CD4-positive, alpha-beta T cell treated with Interleukin-17A for 1 hour (primary cell): Measurements from ENCODE around the gene COL6A2.
A peak's percentile ranks its signal among the peaks of the same experiment; 100 is the strongest.
"Not testable (repeated sequence)": the region's sequence is repeated elsewhere in the genome, so short reads cannot be mapped to it uniquely, and the experiment has no call there.

Source experiments
- DNase-seq: peaks from one replicate; pipeline ENCODE4 v3.0.0-alpha.2; 2020

COL6A2 gene

DNA sequence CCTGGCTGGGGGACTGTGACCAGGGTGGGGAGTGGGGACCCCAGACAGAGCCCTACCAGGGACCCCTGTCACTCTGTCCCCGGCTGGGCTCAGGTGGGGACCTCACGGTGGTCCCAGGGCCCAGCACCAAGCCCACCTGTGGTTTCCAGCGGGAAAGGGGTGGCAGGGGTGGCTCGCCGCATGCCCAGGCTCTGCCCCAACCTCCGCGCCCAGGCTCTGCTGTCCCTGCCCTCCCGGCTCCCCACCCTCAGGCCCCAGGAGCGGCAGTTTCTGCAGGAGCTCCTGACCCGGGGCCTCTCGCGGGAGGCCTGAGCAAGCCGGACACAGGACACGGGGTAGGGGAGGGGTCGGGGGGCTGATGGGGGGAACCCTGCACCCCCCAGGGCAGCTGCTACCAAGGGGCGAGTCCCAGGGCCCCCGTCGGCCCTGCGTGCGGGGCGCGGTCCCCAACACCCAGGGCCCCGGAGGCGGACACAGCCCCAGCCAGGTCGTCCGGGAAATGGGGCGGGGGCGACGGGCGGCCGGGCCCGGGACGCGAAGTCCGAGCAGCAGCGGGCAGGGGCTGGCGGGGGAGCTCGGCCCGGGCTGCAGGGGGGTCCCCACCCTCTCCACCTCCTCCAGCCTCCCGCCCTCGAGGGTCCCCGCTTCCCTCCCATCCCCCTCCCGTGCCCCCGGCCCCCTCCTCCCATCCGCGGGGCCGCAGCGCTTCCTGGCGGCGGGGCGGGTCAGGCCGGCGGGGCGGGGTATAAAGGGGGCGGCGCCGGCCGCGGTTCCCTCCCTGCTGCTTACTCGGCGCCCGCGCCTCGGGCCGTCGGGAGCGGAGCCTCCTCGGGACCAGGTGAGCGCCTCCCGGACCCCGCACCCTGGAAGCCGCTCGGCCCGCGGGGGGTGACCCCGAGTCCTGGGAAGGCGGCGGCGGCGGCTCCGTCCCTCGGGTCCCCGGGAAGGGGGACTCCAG is at the start of gene COL6A2:
Gene COL6A2, plus strand, starts transcription at position 777 of the 958 bp plus-strand sequence.
- DNase-seq = peak; percentile 45

DNA sequence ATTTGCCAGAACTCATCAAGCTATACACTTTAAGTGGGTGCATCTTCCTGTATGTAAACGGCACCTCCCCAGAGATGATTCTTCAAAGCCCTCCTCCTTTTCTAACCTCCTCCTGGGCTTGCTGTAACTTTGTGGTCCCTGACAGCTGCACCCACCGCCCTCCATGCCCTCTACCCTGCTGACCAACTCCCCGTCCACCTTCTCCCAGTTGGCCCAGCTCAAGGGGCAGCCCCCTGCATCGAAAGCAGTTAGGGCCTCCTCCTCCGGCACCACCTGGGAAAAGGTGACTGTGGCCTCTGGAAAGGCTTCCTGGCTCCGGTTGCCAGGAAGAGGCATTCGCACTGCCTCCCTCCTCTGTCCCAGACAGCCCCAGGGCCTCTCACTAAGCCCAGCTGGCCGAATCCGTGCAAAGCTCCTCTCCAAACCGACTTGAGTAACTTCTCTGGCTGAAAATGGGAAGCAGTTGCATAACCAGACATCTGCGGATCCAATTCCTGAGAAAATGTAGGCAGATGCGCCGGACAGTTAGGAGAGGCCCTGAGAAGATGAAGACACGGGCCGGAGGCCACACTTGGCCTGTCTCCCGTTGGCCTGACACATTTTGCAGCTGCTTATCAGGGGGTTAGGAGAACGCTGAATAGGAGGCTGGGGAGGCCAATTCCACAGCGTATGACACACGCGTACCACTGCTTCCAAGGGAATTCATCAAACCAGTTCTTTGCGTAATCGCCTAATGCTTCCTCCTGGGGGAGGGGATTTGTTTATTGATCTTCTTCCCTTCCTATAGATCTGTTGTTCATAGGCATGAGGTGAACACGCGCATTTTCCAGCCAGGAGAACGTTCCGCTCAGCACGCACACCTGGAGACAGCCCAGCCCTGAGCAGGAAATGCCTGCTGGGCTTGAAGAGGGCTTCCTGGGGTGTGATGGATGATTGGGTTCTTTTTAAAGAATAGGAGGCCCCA is 48.7 kb upstream of the COL6A2 start:
- no peak for DNase-seq

DNA sequence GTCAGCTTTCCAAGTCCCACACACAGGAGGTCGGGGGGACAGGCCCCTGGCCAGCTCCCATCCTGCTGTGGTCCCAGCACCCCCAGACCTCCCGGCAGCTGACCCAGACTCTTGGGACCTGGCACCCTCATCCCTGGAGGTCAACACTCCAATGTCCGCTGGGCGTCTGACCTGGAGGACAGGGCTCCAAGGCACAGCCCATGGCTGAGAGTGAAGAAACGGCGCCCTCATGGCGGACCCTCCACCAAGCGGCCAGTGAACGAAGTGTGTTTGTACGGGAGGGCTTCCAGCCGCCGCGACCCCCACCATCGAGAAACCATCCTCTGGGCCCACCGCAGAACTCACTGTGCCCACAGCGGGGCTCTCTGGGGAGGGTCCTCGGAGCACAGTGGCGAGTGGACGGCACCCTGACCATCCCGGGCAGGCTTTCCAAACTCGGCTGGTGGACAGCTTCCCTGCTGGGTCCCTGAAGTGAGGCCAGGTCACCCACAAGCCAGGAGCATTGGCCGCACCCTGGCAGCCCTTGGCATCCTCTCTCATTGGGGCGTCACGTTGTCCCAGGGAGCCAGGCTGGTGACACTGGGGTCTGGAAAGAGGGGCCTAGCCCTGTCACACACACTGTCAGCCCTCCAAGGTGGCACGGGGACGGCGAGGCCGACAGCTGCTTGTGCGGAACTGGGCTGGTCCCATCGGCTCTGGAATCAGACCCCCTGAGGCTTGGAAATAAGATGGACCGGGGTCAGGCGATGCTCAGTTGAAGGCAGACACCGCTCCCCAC is 47.8 kb upstream of the COL6A2 start:
- no peak for DNase-seq

DNA sequence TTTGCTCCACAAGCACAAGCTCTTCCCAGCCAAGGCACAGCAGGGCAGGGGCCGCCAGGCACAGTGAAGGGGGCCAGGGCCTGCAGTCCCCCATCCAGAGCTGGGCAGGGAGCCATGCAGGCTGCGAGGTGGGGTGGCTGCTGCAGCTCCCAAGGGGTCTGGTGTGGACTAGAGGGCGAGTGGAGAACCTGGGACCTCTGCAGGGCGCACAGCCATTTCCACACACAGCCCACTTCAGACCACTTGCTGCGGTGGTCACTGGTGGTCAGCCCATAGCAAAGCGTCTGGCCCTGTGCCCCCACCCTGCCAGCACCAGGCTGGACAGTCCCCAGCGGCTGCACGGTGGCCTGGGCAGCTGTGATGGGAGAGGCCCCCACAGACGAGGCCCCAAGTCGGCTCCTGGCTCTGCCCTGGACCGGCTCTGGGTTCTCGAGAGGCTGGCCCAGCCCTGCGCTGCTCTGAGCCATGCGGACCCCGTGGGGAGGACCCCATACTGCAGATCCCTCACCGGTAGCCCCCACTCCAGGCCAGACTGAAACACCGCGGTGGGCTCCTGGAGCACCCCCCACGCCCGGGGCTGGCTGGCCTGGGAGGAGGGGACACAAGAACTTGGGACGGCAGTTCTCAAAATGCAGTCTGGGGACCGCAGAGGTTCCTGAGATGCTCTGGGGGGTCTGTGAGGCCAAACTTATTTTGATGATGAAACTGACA is 47.1 kb upstream of the COL6A2 start:
- no peak for DNase-seq

DNA sequence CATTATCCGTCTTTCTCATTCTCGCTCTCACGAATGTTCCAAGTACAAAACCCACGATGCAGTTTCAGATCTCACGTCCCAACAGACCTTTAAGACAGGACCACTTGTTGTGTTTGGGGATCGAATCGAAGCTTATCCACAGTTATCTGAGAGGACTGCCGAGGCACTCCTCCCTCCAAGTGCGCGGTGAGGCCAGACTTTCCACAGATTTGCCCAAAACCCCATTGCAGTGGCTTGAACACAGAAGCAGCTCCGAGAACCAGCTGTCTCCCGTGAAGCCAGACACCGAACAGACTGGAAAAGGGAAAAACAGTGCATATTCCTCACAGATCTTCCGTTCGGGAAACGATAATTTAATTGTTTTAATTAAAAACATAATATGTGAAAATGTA is 46.5 kb upstream of the COL6A2 start:
- no peak for DNase-seq

DNA sequence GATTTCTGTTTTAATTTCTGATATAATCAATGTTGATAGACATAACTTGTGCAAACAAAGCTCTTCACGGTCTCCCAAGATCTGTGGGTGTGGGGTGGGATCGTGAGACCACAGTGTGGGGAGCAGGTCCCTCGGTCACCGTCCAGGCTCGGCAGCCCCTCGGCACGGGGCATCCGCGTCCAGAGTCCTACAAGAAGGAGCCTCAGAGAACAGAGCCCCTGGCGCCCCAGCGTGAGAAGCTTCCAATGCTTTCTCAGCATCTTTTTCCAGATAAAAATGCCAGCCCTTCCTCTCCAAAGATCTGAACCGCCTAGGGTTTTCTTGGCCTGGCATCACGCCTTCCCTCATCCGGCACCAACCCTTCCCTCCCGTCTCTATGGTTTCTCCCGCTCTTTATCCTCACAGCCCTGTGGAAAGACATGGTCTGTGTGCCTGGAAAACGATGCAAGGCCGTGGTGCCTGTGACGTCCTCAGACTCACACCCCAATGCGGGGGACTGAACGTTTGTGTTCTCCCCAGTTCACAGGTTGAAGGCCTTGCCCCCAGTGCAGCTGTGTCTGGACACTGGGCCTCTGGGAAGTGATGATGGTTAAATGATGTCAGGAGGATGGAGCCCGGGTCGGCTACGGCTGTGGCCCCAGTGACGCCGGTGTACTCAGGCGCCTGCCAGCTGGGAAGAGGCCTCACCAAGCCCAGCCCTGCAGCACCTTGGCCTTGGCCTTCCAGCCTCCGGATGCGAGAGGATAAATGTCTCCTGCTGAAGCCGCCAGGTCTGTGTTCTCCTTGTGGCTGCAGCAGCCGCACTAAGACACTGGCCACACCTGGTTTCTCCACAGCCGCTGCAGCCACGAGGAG is 45.9 kb upstream of the COL6A2 start:
- DNase-seq = no peak

DNA sequence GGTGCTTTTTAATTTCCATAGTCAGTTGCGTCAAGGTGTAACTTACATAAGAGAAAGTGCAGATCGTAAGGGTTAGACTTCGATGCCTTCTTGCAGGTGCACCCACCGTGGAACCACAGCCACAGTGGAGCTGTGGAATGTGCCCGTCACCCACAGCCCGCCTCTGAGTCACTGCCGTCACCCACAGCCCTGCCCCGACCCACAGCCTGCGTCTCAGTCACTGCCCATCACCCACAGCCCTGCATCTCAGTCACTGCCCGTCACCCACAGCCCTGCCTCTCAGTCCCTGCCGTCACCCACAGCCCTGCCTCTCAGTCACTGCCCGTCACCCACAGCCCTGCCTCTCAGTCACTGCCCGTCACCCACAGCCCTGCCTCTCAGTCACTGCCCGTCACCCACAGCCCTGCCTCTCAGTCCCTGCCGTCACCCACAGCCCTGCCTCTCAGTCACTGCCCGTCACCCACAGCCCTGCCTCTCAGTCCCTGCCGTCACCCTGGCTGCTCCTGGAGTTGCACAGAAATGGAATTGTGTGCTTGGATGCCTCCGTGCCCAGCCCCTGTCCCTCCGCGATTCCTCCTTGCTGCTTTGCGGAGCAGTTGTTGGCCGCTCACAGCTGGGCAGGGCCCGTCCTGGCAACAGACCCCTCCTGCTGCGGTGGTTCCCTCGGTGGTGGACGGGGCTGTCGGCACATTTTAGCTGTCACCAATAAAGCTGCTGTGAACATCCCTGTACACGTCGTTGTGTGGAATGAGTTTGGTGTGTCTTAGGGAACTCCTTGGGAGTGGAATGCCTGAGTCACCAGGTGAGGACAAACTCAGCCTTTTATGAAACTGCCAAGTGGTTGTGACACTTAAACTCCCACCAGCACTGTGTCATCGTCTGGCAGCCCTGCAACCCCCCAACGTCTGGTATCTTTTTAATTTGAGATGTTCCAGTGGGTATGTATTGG is 44.9 kb upstream of the COL6A2 start:
- DNase-seq = peak; percentile 48

DNA sequence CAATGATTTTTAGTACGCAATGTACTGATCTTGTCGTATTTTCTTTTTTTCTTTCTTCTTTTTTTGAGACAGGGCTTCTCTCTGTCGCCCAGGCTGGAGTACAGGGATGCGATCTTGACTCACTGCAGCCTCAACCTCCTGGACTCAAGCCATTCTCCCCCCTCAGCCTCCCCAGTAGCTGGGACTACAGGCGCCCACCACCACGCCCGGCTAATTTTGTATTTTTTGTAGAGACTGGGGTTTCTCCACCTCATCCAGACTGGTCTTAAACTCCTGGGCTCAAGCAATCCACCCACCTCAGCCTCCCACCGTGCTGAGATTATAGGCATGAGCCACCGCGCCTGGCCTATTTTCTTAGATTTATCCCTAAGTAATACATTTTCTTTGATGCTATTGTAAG is 43.9 kb upstream of the COL6A2 start:
- DNase-seq = no peak

DNA sequence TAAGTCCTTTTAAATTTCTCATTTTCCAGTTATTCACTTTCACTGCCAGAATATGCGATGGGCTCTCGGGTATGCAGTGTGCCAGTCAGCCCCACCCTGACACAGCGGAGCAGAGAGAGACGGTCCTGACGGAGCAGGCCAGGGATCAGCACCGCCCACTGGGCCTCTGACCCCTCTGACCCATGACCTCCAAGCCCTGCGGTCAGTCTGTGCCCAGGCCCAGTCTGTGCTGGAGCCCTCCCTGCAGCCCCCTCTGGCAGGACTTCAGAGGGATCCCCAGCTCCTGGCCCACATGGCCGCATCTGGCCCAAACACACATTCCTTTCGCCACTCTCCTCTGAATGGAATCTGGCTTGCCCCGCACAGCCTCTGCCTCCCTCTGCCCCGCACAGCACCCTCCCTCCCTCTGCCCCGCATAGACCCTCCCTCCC is 43.4 kb upstream of the COL6A2 start:
- no peak for DNase-seq

DNA sequence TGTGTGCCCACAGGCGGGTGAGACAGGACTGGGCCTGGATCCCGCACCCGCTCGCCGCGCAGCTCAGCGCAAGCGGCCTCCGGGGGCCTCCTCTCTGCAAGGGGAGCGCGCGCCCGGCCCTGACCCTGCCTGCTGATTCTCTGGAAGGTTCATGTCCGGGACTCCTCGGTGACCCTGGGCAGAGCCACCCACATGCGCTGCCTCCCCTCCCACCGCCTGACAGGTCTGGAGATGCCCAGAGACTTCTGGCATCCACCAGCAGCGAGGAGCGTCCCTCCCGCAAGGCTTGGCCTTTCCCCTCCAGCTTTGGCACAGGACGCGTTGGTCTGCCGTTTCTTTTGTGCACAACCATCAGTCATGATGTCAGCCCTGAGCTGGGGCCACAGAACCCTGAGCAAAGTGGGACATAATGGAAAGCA is 42.0 kb upstream of the COL6A2 start:
- no peak for DNase-seq

DNA sequence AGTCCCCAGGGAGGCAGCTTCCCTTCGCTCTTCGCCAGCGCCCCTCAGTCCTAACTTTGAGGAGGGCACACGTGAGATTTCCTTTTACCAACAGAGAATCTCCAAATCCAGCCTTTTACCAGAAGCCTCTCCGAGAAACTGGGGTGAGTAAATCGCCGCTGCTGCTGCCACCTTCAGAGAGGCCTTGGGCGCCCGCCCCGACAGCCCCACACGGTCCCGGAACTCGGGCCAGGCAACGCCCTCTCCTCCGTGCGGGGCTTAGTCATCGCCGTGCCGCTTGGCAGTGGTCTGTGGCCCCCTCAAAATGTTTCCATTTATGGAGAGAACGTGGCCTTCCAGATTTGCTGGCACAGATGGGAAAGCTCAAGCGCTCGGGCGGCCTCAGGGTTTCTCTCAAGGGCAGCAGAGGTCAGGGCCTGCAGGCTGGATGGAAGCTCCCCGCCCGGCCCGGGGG is 41.4 kb upstream of the COL6A2 start:
- no peak for DNase-seq

DNA sequence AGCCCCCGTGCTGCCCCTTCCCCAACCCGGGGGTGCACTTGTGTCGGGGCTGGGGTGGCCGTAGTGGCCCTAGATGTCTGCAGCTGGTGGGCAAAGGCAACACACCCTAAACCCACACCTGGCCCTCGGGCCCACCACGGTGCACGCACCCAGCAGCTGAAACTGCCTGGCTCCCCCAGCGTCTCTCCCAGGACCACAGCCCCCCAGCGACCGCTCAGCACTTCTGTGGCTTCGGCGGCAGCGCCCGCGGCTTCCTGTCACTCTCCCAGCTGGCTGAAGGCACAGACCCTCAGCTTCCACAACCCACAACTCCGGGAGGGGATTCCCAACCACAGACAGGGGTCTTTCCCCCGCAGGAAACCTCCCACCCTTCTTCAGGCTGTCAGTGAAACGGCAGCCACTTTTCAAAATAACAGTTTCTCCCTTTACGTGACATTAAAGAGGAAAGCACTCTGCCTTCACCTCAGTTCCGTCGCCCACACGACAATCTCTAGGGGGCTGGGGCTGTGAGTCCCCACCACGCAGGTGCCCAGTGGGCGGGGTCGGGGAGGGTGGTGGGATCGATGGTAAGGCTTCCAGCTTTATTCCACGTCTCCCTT is 40.7 kb upstream of the COL6A2 start:
- DNase-seq = peak; percentile 36

DNA sequence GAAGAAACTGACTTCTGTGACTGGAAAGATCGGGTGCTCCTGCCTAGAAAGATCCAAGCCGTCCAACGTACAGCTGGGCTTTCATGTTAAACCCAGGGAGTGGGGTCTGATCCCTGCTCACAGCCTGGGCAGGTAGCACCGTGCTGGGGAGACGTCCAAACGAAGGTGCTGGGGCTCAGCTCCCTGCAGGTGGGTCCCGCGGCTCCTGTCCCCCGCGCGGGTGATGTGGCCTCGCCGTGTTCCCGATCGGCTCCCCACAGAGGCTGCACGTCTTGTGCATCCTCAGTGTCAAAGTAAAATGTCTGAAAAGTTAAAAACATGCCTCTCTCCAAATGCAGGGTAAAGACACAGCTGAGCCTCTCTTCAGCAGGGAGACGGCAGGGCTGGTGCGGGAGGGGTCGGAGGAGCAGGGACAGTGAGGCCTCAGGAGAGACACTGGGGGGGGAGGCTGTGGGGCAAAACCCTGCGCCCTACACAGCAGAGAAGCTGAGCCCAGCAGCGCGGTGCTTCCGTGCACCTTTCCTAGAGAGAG is 40.1 kb upstream of the COL6A2 start:
- DNase-seq = no peak

DNA sequence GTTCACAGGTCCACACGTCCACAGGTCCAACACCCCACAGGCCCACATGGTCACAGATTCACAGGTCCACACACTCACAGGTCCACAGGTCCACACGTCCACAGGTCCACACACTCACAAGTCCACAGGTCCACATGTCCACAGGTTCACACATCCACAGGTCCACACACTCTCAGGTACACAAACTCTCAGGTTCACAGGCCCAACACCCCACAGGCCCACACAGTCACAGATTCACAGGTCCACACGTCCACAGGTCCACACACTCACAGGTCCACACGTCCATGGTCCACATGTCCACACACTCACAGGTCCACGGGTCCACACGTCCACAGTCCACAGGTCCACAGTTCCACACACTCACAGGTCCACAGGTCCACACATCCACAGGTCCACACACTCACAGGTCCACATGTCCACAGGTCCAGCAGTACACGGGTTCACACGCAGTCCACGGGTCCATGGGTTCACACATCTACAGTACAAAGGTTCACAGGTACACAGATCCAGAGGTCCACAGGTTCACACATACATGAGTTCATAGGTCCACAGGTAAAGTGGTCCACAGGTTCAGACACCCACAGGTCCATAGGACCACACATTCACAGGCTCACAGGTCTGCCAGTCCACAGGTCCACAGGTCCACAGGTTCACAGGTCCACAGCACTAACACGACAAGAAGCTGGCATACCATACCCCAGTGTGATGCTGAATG is 39.3 kb upstream of the COL6A2 start:
- no peak for DNase-seq

DNA sequence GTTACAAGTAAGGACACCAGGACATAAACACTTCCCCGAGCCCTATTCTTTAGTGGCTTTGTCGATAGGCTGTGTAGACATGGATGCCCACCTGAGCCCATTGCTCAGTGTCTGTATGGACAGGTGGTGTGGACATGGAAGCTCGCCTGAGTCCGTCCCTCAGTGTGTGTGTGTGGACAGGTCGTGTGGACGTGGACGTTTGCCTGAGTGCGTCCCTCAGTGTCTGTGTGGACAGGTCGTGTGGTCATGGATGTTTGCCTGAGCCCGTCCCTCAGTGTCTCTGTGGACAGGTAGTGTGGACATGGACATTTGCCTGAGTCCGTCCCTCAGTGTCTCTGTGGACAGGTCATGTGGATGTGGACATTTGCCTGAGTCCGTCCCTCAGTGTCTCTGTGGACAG is 38.7 kb upstream of the COL6A2 start:
- no peak for DNase-seq

DNA sequence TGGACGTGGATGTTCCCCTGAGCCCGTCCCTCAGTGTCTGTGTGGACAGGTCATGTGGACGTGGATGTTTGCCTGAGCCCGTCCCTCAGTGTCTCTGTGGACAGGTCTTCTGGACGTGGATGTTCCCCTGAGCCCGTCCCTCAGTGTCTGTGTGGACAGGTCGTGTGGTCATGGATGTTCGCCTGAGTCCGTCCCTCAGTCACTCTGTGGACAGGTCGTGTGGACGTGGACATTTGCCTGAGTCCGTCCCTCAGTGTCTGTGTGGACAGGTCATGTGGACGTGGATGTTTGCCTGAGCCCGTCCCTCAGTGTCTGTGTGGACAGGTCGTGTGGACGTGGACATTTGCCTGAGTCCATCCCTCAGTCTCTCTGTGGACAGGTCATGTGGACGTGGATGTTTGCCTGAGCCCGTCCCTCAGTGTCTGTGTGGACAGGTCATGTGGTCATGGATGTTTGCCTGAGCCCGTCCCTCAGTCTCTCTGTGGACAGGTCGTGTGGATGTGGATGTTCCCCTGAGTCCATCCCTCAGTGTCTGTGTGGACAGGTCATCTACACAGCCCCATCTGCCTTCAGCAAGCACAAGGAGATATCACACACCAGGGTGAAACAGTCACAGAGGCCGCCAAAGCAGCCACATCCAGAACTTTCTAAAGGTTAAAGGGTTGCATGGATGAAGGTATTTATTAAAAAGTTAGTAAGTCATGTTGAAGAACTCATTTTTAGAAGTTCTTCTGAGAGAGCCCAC is 38.0 kb upstream of the COL6A2 start:
- not testable (repeated sequence) for DNase-seq

DNA sequence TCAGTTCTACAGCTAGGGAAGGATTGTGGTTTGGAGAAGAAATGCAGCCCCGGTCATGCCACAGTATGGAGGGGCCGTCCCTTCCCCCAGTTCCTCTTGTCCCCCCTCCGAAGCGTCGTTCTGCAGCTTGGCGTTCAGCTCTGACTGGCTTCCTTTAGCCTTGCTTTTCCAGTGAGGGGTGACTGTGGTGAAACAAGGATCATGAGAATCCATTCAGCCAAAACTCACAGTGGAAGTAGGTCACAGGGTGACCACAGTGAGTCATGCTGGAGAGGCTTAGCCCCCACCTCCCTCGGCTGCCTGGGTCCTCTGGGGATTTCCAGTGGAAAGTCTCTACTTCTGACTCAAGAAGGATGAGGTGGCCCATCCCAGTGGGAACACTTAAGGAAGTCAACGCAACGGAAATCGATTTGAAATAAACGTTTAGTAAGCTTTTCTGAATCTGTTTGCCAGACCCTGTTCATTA is 37.3 kb upstream of the COL6A2 start:
- DNase-seq = no peak
